GM12878 (cell line): ENCODE data around the gene MEF2C. TPM values are rescaled to one million over a fixed set of nuclear protein-coding genes. Genes with fewer than 3 reads are reported as not detected.

Source experiments
- ATAC-seq: fragments of 200-7000 bp; cut with Tn5 transposase; 3 replicates; pipeline ENCODE4 v1.9.1; 2020; ENCODE audit warnings: mild to moderate bottlenecking, moderate library complexity
- BruUV-seq: library from RNA; stranded (reverse); fragments of 400-500 nt; replicated peaks from 2 replicates; lab custom pipeline; 2021; lab: Mats Ljungman, UMichigan
- CTCF ChIA-PET: fragments of 300-600 bp; sonication (Branson Sonifier 250); formaldehyde crosslinking; extraction: SDS; loops from one replicate; lab custom pipeline; 2021; ENCODE audit warnings: inconsistent platforms; lab: Yijun Ruan, JAX
- POLR2A ChIA-PET: fragments of 350-600 bp; formaldehyde crosslinking; extraction: SDS; loops from one replicate; lab custom pipeline; 2021; ENCODE audit warnings: inconsistent platforms; lab: Charles Lee
- RAD21 ChIA-PET: fragments of 300-600 bp; sonication (Branson Sonifier 250); formaldehyde crosslinking; loops from one replicate; lab custom pipeline; 2023; ENCODE audit warnings: antibody characterized with exemption; ENCODE audit not compliant: unreplicated experiment; lab: Charles Lee
- SMC1A ChIA-PET: fragments of 300-600 bp; sonication (Branson Sonifier 250); formaldehyde crosslinking; loops from one replicate; lab custom pipeline; 2023; ENCODE audit not compliant: unreplicated experiment, uncharacterized antibody; lab: Charles Lee
- DNase-seq: peaks from one replicate; pipeline ENCODE4 v3.0.0-alpha.2; 2011; ENCODE audit warnings: low read depth, low spot score
- FAIRE-seq: peaks from 3 replicates; lab custom pipeline; 2011; peaks lifted over from hg19 to GRCh38; lab: Jason Lieb, UNC
- H2AFZ ChIP-seq: 2 replicates; pipeline ENCODE4 v1.6.0; 2011; ENCODE audit warnings: low read depth, low read length, control low read depth; ENCODE audit not compliant: control insufficient read depth
- H3K27ac ChIP-seq: 2 replicates; pipeline ENCODE4 v1.5.1; 2011; ENCODE audit warnings: control low read depth; ENCODE audit not compliant: control insufficient read depth, insufficient read depth
- H3K27me3 ChIP-seq, 2 experiments: replicated peaks in 1 of 2; 2 replicates each; pipeline versions ENCODE4 v1.6.0 to v1.6.1; 2011; ENCODE audit warnings: low read length in 1 of 2; ENCODE audit not compliant: control insufficient read depth in 2 of 2, insufficient read depth in 2 of 2
- H3K36me3 ChIP-seq, 2 experiments: 2 replicates each; pipeline ENCODE4 v1.5.1; 2011; ENCODE audit warnings: low read length in 1 of 2; ENCODE audit not compliant: control insufficient read depth in 2 of 2, insufficient read depth in 2 of 2
- H3K4me1 ChIP-seq: 2 replicates; pipeline ENCODE4 v1.6.1; 2011; ENCODE audit warnings: mild to moderate bottlenecking, low read length, moderate library complexity, mixed read lengths; ENCODE audit not compliant: control insufficient read depth, insufficient read depth
- H3K4me2 ChIP-seq: 2 replicates; pipeline ENCODE4 v1.6.0; 2011; ENCODE audit warnings: control low read depth; ENCODE audit not compliant: control insufficient read depth, insufficient read depth
- H3K4me3 ChIP-seq: fragments of 200-600 bp; sonication (generic); 2 replicates; pipeline ENCODE4 v1.5.1; 2016
- H3K79me2 ChIP-seq: 2 replicates; pipeline ENCODE4 v1.6.0; 2011; ENCODE audit warnings: low read length; ENCODE audit not compliant: control insufficient read depth, insufficient read depth
- H3K9ac ChIP-seq: 2 replicates; pipeline ENCODE4 v1.8.0; 2011; ENCODE audit warnings: low read length, control low read depth, mixed read lengths; ENCODE audit not compliant: control insufficient read depth, insufficient read depth
- H3K9me3 ChIP-seq: replicated peaks from 3 replicates; pipeline ENCODE4 v1.5.1; 2011; ENCODE audit warnings: mild to moderate bottlenecking, low read length; ENCODE audit not compliant: control insufficient read depth, insufficient read depth
- H4K20me1 ChIP-seq: 2 replicates; pipeline ENCODE4 v1.6.0; 2011; ENCODE audit not compliant: control insufficient read depth, insufficient read depth
- BHLHE40 ChIP-seq, 2 experiments: fragments of 450-650 bp in 1 of 2; IDR thresholded peaks; 2 replicates each; pipeline ENCODE4 v1.6.1; 2011 to 2017; ENCODE audit warnings: low read depth in 2 of 2, borderline replicate concordance in 1 of 2, improper control_type of control experiment in 1 of 2, low read length in 1 of 2, mild to moderate bottlenecking in 1 of 2
- CBX5 ChIP-seq: sonication (generic); IDR thresholded peaks from 2 replicates; pipeline ENCODE4 v1.6.1; 2016; ENCODE audit warnings: low read depth, moderate library complexity, mild to moderate bottlenecking, inconsistent platforms
- CTCF ChIP-seq, 3 experiments: IDR thresholded peaks in 2 of 3; conservative IDR thresholded peaks in 1 of 3; 2 replicates each; pipeline ENCODE4 v1.5.1; 2011; ENCODE audit warnings: low read depth in 3 of 3, low read length in 3 of 3, mild to moderate bottlenecking in 3 of 3, control low read depth in 2 of 3, moderate library complexity in 2 of 3, inconsistent platforms in 1 of 3, mixed read lengths in 1 of 3; ENCODE audit not compliant: control insufficient read depth in 2 of 3, insufficient read depth in 1 of 3; ENCODE audit errors: extremely low read depth in 1 of 3
- IKZF1 ChIP-seq: fragments of 450-650 bp; conservative IDR thresholded peaks from 2 replicates; pipeline ENCODE4 v1.6.1; 2017; ENCODE audit warnings: antibody characterized with exemption, mild to moderate bottlenecking
- IRF5 ChIP-seq: fragments of 450-650 bp; IDR thresholded peaks from 2 replicates; pipeline ENCODE4 v1.6.1; 2017; ENCODE audit warnings: borderline replicate concordance
- RAD21 ChIP-seq: IDR thresholded peaks from 2 replicates; pipeline ENCODE4 v1.6.1; 2011; ENCODE audit warnings: mild to moderate bottlenecking, low read depth, low read length, moderate library complexity; ENCODE audit not compliant: insufficient read depth
- RB1 ChIP-seq: fragments of 450-650 bp; formaldehyde crosslinking; IDR thresholded peaks from 2 replicates; pipeline ENCODE4 v1.6.1; 2017; ENCODE audit warnings: mild to moderate bottlenecking, borderline replicate concordance
- RELB ChIP-seq: fragments of 450-650 bp; IDR thresholded peaks from 2 replicates; pipeline ENCODE4 v1.6.1; 2017; ENCODE audit warnings: low read depth, mild to moderate bottlenecking, moderate library complexity
- SMC3 ChIP-seq: IDR thresholded peaks from 2 replicates; pipeline ENCODE4 v1.6.1; 2011; ENCODE audit warnings: low read length, improper control_type of control experiment, borderline replicate concordance
- YY1 ChIP-seq: IDR thresholded peaks from 2 replicates; pipeline ENCODE4 v1.6.1; 2011; ENCODE audit warnings: low read depth, mild to moderate bottlenecking, low read length
- ZNF207 ChIP-seq: fragments of 450-650 bp; IDR thresholded peaks from 2 replicates; pipeline ENCODE4 v1.6.1; 2014; ENCODE audit warnings: antibody characterized with exemption, mild to moderate bottlenecking, borderline replicate concordance
- WGBS: methylation state at CpG from one replicate; pipeline ENCODE4 v1.1.6; 2016; ENCODE audit warnings: low lambda C conversion rate; ENCODE audit not compliant: insufficient replicate concordance, insufficient coverage; ENCODE audit errors: missing lambda C conversion rate; 5-methylcytosine and 5-hydroxymethylcytosine counted together
- in situ Hi-C: fragments of 300-500 bp; cut with MboI; formaldehyde crosslinking; loops from 9 replicates; pipeline ENCODE4 v1.14.3; 2018; ENCODE audit warnings: mixed read lengths
- intact Hi-C: fragments of 100-400 bp; cut with micrococcal nuclease; formaldehyde crosslinking; loops from one replicate; pipeline ENCODE4 v1.14.2; 2022; ENCODE audit not compliant: unreplicated experiment
- polyA plus RNA-seq, 11 experiments: library from polyadenylated mRNA; depleted of rRNA in 4 of 11; unstranded in 6 of 11; stranded (reverse) in 5 of 11; fragments of >200 nt; fragmentation: Nextera tagmentation in 4 of 11; fragmentation: Illumina TruSeq in 1 of 11; extraction: Ambion mirVana in 4 of 11; extraction: Trizol in 1 of 11; gene quantifications; 1 replicate in 1 of 11; 2 replicates in 10 of 11; pipeline versions ENCODE4 v1.2.1 to v1.2.3, GENCODE V29; 2011 to 2016; ENCODE audit warnings: inconsistent platforms in 2 of 11, missing spikeins in 2 of 11, low read depth in 1 of 11
- total RNA-seq, 4 experiments: library from RNA; depleted of rRNA in 3 of 4; stranded (reverse); fragments of >200 nt in 3 of 4; fragmentation: Illumina TruSeq in 1 of 4; extraction: Trizol in 1 of 4; gene quantifications; 2 replicates each; pipeline versions ENCODE4 v1.2.1 to v1.2.3, GENCODE V29; 2013 to 2021
- TF ChIP-seq, protein P1 (sequence below): fragments of 450-650 bp; IDR thresholded peaks from 2 replicates; pipeline ENCODE4 v1.6.1; 2014; ENCODE audit warnings: mild to moderate bottlenecking

MEF2C gene
- total and polyA plus RNA-seq, 10 of the 15 experiments (the other 5 are each of a cell fraction or from before 2014, with no cell fraction given): 104 to 225 (median 180) TPM

DNA sequence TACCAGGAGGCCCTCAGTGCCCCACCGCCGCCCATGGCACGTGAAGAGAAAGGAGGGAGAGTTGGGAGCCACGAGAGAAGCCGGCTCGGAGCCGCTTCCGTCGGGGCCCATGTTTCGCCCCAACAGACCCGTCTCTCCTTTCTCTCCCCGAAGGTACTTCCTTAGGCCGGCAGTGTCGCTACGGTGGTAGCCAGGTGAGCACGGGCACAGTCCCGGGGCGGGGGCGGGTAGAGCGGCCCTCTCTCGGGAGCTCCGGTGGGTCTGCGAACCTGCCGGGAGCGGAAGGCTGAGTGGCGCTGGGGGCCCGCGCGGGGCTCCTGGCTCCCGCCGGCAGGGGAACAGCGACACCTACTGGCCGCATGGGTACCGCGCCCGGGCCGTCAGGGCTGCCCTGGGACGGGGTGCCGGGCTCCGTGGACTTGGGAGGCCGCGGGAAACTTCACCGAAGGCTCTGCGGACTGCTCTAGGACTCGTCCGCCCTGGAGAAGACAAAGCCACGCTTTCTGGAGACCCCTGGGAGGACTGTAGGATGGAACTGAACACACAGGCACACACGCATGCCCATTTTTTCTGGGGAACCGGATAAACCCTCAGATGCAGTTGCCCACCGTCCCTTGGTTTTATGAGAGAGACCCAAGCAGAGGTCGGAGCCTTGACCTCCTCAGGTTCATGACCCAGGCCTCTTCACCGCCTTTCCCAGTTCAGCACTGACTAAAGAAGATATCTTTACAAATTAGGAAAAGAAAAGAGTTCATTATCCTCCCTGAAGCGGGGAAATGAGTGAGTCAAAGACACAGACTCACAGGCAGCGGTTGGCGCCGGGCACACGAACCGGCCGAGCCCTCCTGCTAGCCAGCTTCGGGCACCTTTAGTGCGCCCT lies 202.5 kb downstream of the MEF2C start:
- no peak overlapping the region; the same call in 1 of the 2 replicates for H3K9ac ChIP-seq
- BruUV-seq: no TSS peak
- RAD21 ChIA-PET: interaction anchor here (0.6 to 3.0 kb wide), 9 partner anchors 10 to 900 kb away, joined by 3 to 13 read pairs (median 4); no protein-coding TSS in a partner anchor
- WGBS: 2% methylated on average over 60 of the region's 61 CpGs
- H4K20me1 ChIP-seq: peaks cover 2% of the 10 kb centered on the region; the same call in 1 of the 2 replicates
- H3K9me3 ChIP-seq: no peaks in the 10 kb centered on the region
- in situ Hi-C loops (loop anchor here (10.0 kb wide), 1 partner anchor 1266 kb away; the partner anchor contains the start of gene CCNH), intact Hi-C loops (loop anchor here (1.0 kb wide), 2 partner anchors 539 to 899 kb away; no protein-coding TSS in a partner anchor)
- ATAC-seq (peak; percentile 90), FAIRE-seq (peak; percentile 31), DNase-seq (no peak)
- H3K4me1 ChIP-seq: no peaks in the 10 kb centered on the region
- SMC1A ChIA-PET: interaction anchor here (1.1 to 3.3 kb wide), 4 partner anchors 10 to 902 kb away, joined by 3 to 18 read pairs (median 4); no protein-coding TSS in a partner anchor
- POLR2A ChIA-PET: interaction anchor here (0.6 kb wide), 1 partner anchor 1325 kb away, joined by 4 read pairs; no protein-coding TSS in a partner anchor
- H3K27ac ChIP-seq: no peak overlapping the region
- peak overlapping the region; percentile 72 for H3K4me3 ChIP-seq
- no peaks in the 10 kb centered on the region for H3K79me2 ChIP-seq
- no peaks in the 10 kb centered on the region for H3K36me3 ChIP-seq
- H2AFZ ChIP-seq: peak overlapping the region; percentile 57
- CTCF ChIA-PET: interaction anchor here (0.7 to 3.4 kb wide), 15 partner anchors 11 to 902 kb away, joined by 3 to 33 read pairs (median 4); no protein-coding TSS in a partner anchor
- peak overlapping the region; percentile 78 for H3K4me2 ChIP-seq
- TF ChIP-seq IKZF1 (peak; percentile 32; the same call in 1 of the 2 replicates), IRF5 (no peak), BHLHE40 (IDR thresholded peaks at IDR 0.05; ENCODE audit: borderline replicate concordance in 1 of 2, low read depth in 2 of 2, low read length in 1 of 2) (peak; percentile 6 to 26; a peak in 2 of 4 replicates), YY1 (peak; percentile 67), CBX5 (0 out of 2 replicates have a peak, but pooled peaks have one; percentile 53), RELB (no peak), RAD21 (peak; percentile 88), ZNF207 (0 out of 2 replicates have a peak, but pooled peaks have one; percentile 32), RB1 (peak; percentile 60), SMC3 (peak; percentile 80), CTCF (IDR thresholded peaks at IDR 0.05 in 2 of 3, conservative IDR thresholded peaks at IDR 0.05 in 1 of 3; ENCODE audit: control insufficient read depth in 2 of 3, extremely low read depth in 1 of 3, insufficient read depth in 1 of 3, low read depth in 3 of 3, low read length in 3 of 3) (peak; percentile 85 to 95 (median 93))
- TF ChIP-seq, protein P1, sequence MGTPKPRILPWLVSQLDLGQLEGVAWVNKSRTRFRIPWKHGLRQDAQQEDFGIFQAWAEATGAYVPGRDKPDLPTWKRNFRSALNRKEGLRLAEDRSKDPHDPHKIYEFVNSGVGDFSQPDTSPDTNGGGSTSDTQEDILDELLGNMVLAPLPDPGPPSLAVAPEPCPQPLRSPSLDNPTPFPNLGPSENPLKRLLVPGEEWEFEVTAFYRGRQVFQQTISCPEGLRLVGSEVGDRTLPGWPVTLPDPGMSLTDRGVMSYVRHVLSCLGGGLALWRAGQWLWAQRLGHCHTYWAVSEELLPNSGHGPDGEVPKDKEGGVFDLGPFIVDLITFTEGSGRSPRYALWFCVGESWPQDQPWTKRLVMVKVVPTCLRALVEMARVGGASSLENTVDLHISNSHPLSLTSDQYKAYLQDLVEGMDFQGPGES: no peak
- peaks cover 18 to 32% of the 10 kb centered on the region in 2 experiments for H3K27me3 ChIP-seq
